A673 (cell line): ENCODE results near the gene TSR3. TPM values are rescaled to one million over a fixed set of nuclear protein-coding genes. Genes with fewer than 3 reads are reported as not detected.
A peak's percentile ranks its signal among the peaks of the same experiment; 100 is the strongest.

Source experiments
- BruUV-seq: library from RNA; stranded (reverse); fragments of 400-500 nt; replicated peaks from 2 replicates; lab custom pipeline; 2021; lab: Mats Ljungman, UMichigan
- CTCF ChIA-PET: fragments of 300-600 bp; sonication (Branson Sonifier 250); formaldehyde crosslinking; loops from one replicate; lab custom pipeline; 2022; ENCODE audit warnings: antibody characterized with exemption; lab: Charles Lee
- POLR2A ChIA-PET: fragments of 300-600 bp; sonication (Branson Sonifier 250); formaldehyde crosslinking; loops from one replicate; lab custom pipeline; 2022; ENCODE audit warnings: antibody characterized with exemption; ENCODE audit not compliant: low non-redundant PET; lab: Charles Lee
- DNase-seq: peaks from one replicate; pipeline ENCODE4 v3.0.0-alpha.2; 2015; ENCODE audit warnings: low spot score
- H3K27ac ChIP-seq: fragments of 200-600 bp; sonication (generic); 2 replicates; pipeline ENCODE4 v1.5.1; 2016; ENCODE audit warnings: mixed run types, low read depth, mild to moderate bottlenecking, mixed read lengths, antibody characterized with exemption, low read length; ENCODE audit not compliant: poor library complexity, severe bottlenecking
- H3K27me3 ChIP-seq: fragments of 200-600 bp; sonication (generic); replicated peaks from 2 replicates; pipeline ENCODE4 v1.6.1; 2017; ENCODE audit warnings: mixed run types, low read depth, mild to moderate bottlenecking, mixed read lengths, antibody characterized with exemption, low read length; ENCODE audit not compliant: insufficient read depth, poor library complexity
- H3K36me3 ChIP-seq: fragments of 200-600 bp; sonication (generic); 2 replicates; pipeline ENCODE4 v1.6.1; 2016; ENCODE audit warnings: mixed run types, mild to moderate bottlenecking, mixed read lengths, antibody characterized with exemption, low read length; ENCODE audit not compliant: insufficient read depth, poor library complexity, severe bottlenecking
- H3K4me1 ChIP-seq: fragments of 200-600 bp; sonication (generic); 2 replicates; pipeline ENCODE4 v1.6.1; 2017; ENCODE audit warnings: mixed run types, mild to moderate bottlenecking, mixed read lengths, antibody characterized with exemption, low read length; ENCODE audit not compliant: insufficient read depth, poor library complexity, severe bottlenecking
- H3K4me3 ChIP-seq: fragments of 200-600 bp; sonication (generic); 2 replicates; pipeline ENCODE4 v1.5.1; 2016; ENCODE audit warnings: low read depth, mixed run types, mild to moderate bottlenecking, mixed read lengths, low read length; ENCODE audit not compliant: poor library complexity, severe bottlenecking
- H3K9me3 ChIP-seq: fragments of 200-600 bp; sonication (generic); 2 replicates; pipeline ENCODE4 v1.6.1; 2016; ENCODE audit warnings: mixed run types, low read depth, mild to moderate bottlenecking, mixed read lengths, antibody characterized with exemption, low read length; ENCODE audit not compliant: poor library complexity, severe bottlenecking
- CTCF ChIP-seq: fragments of 300-800, 200-600 bp; sonication (generic); conservative IDR thresholded peaks from 2 replicates; pipeline ENCODE4 v1.5.1; 2017; ENCODE audit warnings: low read depth, mild to moderate bottlenecking, antibody characterized with exemption, low read length, moderate library complexity, mixed read lengths
- EZH2 ChIP-seq: fragments of 200-600 bp; sonication (generic); IDR thresholded peaks from 2 replicates; pipeline ENCODE4 v1.6.1; 2017; ENCODE audit warnings: borderline replicate concordance, low read depth, mild to moderate bottlenecking, mixed read lengths, antibody characterized with exemption, low read length; ENCODE audit not compliant: poor library complexity, severe bottlenecking
- intact Hi-C: fragments of 100-400 bp; cut with micrococcal nuclease; formaldehyde crosslinking; loops from one replicate; pipeline ENCODE4 v1.10.0; 2022; ENCODE audit not compliant: unreplicated experiment
- total RNA-seq: library from RNA; stranded (reverse); gene quantifications from 2 replicates; pipeline ENCODE4 v1.2.3, GENCODE V29; 2021

The TSR3 gene
- total RNA-seq, 1 experiment from 2014 or later: 57.2 TPM

- Histone ChIP-seq H3K27ac (peak overlapping the region; percentile 97), H3K27me3 (no peaks in the 10 kb centered on the region), H3K4me3 (peak overlapping the region; percentile 90), H3K9me3 (no peaks in the 10 kb centered on the region), H3K4me1 (peaks cover 16% of the 10 kb centered on the region), H3K36me3 (peaks cover 10% of the 10 kb centered on the region)
- TF ChIP-seq CTCF: no peak
- TF ChIP-seq EZH2: no peak
- CTCF ChIA-PET: no interaction called here
- POLR2A ChIA-PET: interaction anchor here (0.5 kb wide), 1 partner anchor 38 kb away, joined by 3 read pairs; no protein-coding TSS in a partner anchor
- TSS peak; percentile 71 for BruUV-seq
- intact Hi-C loops: no loop called here
- peak; percentile 37 for DNase-seq
These were observed 26.6 kb upstream of the TSR3 start for GRCh38 chr16:1378087-1378803.

DNA sequence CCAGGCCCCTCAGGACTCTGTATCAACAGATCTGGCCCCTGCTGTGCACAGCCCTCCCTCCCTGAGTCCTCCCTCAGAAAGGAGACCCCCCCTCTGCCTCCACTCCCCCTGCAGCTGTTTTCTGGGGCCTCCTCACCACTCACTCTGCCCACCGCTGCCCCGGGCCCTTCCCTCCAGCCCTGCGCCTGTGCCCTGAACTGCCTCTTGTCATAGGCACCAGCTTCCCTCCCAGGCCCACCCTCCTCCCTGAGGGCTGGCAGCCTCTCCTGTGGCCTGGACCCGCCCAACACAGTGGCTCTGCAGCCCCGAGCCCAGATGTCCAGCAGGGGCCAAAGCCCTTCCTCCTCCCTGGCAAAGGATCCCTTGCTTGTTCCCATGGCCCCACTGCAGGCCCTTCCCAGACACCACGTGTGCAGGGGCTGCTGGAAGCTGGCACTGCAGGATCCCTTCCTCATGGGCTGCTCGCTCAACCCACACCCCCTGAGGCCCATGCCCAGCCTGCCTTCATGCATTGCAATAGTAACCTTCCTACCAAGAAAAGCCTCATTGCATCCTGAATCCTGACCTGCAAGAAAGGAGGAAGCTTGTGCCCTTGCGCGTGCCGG, 25.8 kb upstream of the TSR3 start:
- POLR2A ChIA-PET: interaction anchor here (0.5 kb wide), 1 partner anchor 39 kb away, joined by 3 read pairs; no protein-coding TSS in a partner anchor
- Histone ChIP-seq H3K4me3 (peak overlapping the region; percentile 90), H3K27me3 (no peaks in the 10 kb centered on the region), H3K4me1 (peaks cover 16% of the 10 kb centered on the region), H3K9me3 (no peaks in the 10 kb centered on the region), H3K36me3 (peaks cover 10% of the 10 kb centered on the region), H3K27ac (peak overlapping the region; percentile 97)
- intact Hi-C loops: no loop called here
- no TSS peak for BruUV-seq
- TF ChIP-seq EZH2: no peak
- TF ChIP-seq CTCF: no peak
- no peak for DNase-seq
- CTCF ChIA-PET: no interaction called here

- POLR2A ChIA-PET: no interaction called here
- intact Hi-C loops: no loop called here
These were observed 24.2 kb upstream of the TSR3 start for GRCh38 chr16:1375741-1376410.

More at GRCh38 chr16:1375741-1376410, 24.2 kb upstream of the TSR3 start:
- Histone ChIP-seq H3K36me3 (peaks cover 10% of the 10 kb centered on the region), H3K4me3 (no peak overlapping the region), H3K27ac (no peak overlapping the region), H3K27me3 (no peaks in the 10 kb centered on the region), H3K9me3 (no peaks in the 10 kb centered on the region), H3K4me1 (peaks cover 16% of the 10 kb centered on the region)
- peak; percentile 32 for DNase-seq
- CTCF ChIA-PET: no interaction called here
- BruUV-seq: no TSS peak
- TF ChIP-seq CTCF: no peak
- no peak for TF ChIP-seq EZH2
